Activated naive CD8-positive, alpha-beta T cell treated with anti-CD3 and anti-CD28 coated beads, Interleukin-2, amount 10 ng/mL, durations not matched to agents 7 days and 5 days (primary cell): Measurements from ENCODE around the gene PPIL1. TPM values are rescaled to one million over a fixed set of nuclear protein-coding genes. Genes with fewer than 3 reads are reported as not detected.
A peak's percentile ranks its signal among the peaks of the same experiment; 100 is the strongest.

ENCODE experiments used
- ATAC-seq: fragments of 150-1000 bp; cut with Tn5 transposase; one replicate; pipeline ENCODE4 v1.10.0; 2021; ENCODE audit warnings: low read depth, moderate library complexity
- POLR2A ChIA-PET: fragments of 350-600 bp; sonication (Branson Sonifier 250); formaldehyde crosslinking; loops from one replicate; lab custom pipeline; 2021; ENCODE audit warnings: antibody characterized with exemption; lab: Charles Lee
- DNase-seq: peaks from one replicate; pipeline ENCODE4 v3.0.0; 2021
- H3K27ac Mint-ChIP-seq: one replicate; pipeline ENCODE4 v1.8.0; 2022; ENCODE audit warnings: mild to moderate bottlenecking, mixed read lengths
- H3K27me3 Mint-ChIP-seq: one replicate; pipeline ENCODE4 v1.8.0; 2022; ENCODE audit warnings: mild to moderate bottlenecking, moderate library complexity, mixed read lengths
- H3K36me3 Mint-ChIP-seq: one replicate; pipeline ENCODE4 v1.8.0; 2021; ENCODE audit warnings: mild to moderate bottlenecking, mixed read lengths
- H3K4me1 Mint-ChIP-seq: one replicate; pipeline ENCODE4 v1.8.0; 2021; ENCODE audit warnings: mixed read lengths
- H3K4me3 Mint-ChIP-seq: one replicate; pipeline ENCODE4 v1.8.0; 2022; ENCODE audit warnings: mild to moderate bottlenecking, moderate library complexity, mixed read lengths
- H3K9me3 Mint-ChIP-seq: one replicate; pipeline ENCODE4 v1.8.0; 2021; ENCODE audit warnings: mixed read lengths
- total RNA-seq, 2 experiments: library from RNA; stranded (reverse); gene quantifications; one replicate each; pipeline ENCODE4 v1.2.3, GENCODE V29; 2021

Gene PPIL1
- total RNA-seq, 2 experiments from 2014 or later: 18.5 to 19.9 TPM

DNA sequence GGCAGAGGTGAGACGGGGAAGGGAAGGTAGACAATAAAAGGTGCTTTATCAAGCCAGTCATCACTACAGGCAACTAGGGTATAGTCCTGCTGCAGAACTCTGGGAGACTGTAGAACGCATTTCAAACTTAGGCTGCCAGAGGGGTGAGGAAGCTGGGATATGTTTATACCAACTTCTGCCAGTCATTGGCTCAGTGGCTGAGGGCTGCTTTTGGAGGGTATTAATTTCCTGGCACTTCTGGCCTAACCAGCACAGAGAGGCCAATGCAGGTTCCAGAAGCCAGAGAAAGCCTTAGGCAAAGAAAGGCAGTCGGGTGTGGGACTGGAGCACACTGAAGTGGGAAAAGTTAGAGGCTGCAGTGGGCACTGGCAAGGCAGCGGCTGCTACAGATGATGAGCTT is 31.4 kb downstream of the PPIL1 start:
- POLR2A ChIA-PET: no interaction called here
- Mint-ChIP-seq H3K27ac (no peak overlapping the region), H3K4me1 (peaks cover 3% of the 10 kb centered on the region), H3K9me3 (no peaks in the 10 kb centered on the region), H3K4me3 (no peak overlapping the region), H3K36me3 (no peaks in the 10 kb centered on the region), H3K27me3 (peaks cover 23% of the 10 kb centered on the region)
- ATAC-seq (no peak), DNase-seq (no peak)

DNA sequence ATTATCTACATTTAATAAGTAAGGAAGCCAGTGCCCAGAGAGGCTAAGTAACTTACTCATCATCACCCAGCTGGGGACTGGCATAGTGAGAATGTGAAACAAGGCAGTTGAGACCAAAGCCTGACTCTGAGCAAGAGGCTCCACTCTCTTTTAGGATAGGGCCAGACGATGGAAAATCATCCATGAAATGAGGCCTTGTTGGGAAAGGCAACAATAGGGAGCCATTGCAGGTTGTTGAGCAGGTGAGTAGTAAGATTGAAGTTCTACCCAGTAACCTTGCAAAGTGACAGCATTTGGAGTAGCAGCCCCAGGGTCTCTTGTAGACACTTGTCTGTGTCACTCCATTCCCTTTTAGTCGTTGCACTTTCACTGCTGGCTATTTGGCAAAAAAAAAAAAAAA is 32.8 kb downstream of the PPIL1 start:
- H3K27ac Mint-ChIP-seq: no peak overlapping the region
- no peak overlapping the region for H3K4me3 Mint-ChIP-seq
- POLR2A ChIA-PET: no interaction called here
- peaks cover 7% of the 10 kb centered on the region for H3K4me1 Mint-ChIP-seq
- peaks cover 37% of the 10 kb centered on the region for H3K27me3 Mint-ChIP-seq
- no peak for DNase-seq
- no peaks in the 10 kb centered on the region for H3K36me3 Mint-ChIP-seq
- ATAC-seq: no peak
- no peaks in the 10 kb centered on the region for H3K9me3 Mint-ChIP-seq

DNA sequence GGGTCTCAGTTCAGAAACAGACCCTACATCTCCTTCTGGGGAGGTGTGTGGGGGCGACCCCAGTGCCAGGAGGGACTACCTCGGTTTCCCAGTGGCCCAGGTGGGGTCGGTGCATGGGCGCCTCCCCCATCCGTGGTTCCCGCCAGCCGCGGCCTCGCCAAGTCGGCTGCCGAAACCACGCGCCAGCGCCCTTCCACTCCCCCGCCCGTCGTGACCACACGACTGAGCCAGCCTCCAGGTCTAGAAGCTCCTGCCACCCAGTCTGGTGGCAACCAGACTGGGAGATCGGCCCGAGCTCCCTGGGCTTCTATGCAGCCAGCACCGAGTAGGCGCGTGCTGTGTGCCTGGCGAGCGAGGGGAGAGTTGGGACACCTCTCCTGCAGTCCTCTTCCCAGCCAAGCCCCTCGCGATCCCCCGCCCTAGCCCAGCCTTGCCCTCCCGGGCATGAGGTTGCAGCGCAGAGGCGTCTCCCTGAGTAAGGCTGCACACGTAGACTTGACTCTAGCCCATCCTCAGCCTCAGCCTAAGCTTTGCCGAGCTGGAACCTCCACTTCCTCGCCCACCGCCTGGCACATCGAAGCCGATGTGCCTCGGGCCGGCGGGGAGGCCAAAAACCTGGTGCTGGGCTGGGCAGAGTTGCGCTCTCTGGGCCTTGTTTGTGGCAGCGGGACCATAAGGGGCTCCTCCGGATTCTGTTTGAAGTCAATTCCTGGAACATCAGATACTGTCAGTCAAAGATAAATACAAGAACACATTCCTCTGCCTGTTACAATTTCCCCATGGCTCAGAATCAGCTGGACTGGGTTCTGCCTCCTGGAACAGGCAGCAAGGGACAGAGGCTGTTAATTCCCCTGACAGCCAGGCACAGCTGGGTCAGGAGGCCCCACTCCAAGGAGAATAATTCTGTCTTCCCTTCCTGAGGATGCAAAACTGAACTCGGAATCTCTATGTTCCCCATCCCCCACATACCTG is 33.9 kb downstream of the PPIL1 start:
- DNase-seq: no peak
- Mint-ChIP-seq H3K27me3 (peaks cover 42% of the 10 kb centered on the region), H3K4me3 (peak overlapping the region; percentile 64), H3K36me3 (no peaks in the 10 kb centered on the region), H3K9me3 (no peaks in the 10 kb centered on the region), H3K27ac (no peak overlapping the region), H3K4me1 (peaks cover 9% of the 10 kb centered on the region)
- POLR2A ChIA-PET: no interaction called here
- no peak for ATAC-seq

DNA sequence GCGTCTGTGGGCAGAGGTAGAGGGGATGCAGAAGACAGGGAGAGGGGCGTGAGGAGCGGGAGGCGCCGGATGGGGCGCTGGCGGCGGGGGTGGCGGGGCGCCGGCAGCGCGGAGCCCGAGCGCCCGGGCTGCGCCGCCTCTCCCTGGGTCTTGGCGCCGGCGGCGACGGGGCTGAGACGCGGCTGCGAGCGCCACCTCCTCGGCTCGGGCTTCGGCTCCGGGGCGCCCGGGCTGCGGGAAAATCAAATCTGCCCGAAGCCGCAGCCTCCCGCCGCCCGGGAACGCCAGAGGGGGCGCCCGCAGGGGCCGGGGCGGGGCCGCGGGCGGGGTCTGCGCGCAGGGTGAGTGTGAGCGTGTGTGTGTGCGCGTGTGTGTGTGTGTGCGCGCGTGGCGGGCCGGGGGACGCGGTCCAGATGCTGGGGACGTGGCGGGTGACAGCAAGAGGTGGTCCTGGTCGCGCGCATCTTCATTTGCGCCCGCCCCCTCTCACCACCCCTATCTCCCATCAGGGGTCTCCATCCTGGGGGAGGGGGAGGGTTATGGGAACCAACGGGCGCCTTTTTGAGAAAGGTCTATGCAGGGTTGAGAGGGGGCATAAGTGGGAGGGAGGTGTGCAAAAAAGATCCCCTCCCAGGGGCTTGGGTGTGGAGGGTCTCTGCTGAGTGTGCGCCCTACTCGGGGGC is 34.7 kb downstream of the PPIL1 start:
- POLR2A ChIA-PET: no interaction called here
- no peak overlapping the region for H3K27ac Mint-ChIP-seq
- H3K27me3 Mint-ChIP-seq: peaks cover 45% of the 10 kb centered on the region
- peaks cover 9% of the 10 kb centered on the region for H3K4me1 Mint-ChIP-seq
- H3K36me3 Mint-ChIP-seq: no peaks in the 10 kb centered on the region
- ATAC-seq (peak; percentile 71), DNase-seq (peak; percentile 66)
- no peaks in the 10 kb centered on the region for H3K9me3 Mint-ChIP-seq
- H3K4me3 Mint-ChIP-seq: peak overlapping the region; percentile 65

DNA sequence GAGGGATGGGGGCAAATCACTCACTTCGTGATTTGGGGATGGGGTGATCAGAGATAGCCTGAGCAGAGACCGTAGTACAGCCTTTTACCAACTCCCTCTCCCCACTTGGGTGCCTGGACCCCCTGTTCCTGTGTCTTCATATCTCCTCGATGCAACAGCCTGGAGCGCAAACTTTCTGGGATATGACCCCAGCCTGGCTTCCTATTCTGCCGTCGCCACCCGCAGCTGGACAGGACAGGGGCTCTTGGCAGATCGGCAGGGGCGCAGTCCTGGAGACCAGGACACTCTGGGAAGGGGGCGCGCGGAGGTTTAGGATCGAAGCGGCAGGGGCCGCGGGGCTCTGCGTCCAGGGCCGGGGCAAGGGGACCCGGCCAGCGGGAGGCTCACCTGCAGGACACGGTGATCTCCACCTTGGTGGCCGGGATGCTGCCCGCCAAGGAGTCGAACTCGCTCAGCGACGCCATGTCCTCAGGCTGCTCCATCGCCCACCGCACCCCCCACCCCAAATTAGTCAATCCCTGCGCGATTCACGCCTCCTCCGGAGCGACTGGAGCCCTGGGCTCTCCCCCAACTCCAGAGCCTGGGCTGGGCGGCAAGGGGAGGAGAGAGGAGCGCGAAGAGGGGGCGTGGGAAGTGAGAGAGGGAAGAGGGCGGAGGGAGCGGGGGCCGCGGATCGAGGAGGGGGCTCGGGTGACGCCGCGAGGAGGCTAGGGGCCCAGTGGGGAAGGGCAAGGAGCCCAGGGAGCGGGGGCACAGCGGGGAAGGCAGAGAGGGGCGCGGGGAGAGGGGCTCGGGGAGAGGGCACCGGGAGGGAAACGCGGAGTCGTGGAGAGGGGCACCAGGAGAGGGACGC is 35.5 kb downstream of the PPIL1 start, which contains the start of gene CPNE5:
TSS of gene CPNE5 (minus strand) at position 549 of the 853 bp plus-strand sequence. CDS start at position 482, 67 bp downstream.
- H3K4me3 Mint-ChIP-seq: peak within 1 kb of the TSS; percentile 65
- no peaks in the 10 kb centered on the region for H3K9me3 Mint-ChIP-seq
- H3K27ac Mint-ChIP-seq: no peak within 1 kb of the TSS
- peaks cover 9% of the 10 kb centered on the region for H3K4me1 Mint-ChIP-seq
- peaks cover 46% of the 10 kb centered on the region for H3K27me3 Mint-ChIP-seq
- no peak for DNase-seq
- ATAC-seq: no peak
- no peaks in the 10 kb centered on the region for H3K36me3 Mint-ChIP-seq
- POLR2A ChIA-PET: no interaction called here

DNA sequence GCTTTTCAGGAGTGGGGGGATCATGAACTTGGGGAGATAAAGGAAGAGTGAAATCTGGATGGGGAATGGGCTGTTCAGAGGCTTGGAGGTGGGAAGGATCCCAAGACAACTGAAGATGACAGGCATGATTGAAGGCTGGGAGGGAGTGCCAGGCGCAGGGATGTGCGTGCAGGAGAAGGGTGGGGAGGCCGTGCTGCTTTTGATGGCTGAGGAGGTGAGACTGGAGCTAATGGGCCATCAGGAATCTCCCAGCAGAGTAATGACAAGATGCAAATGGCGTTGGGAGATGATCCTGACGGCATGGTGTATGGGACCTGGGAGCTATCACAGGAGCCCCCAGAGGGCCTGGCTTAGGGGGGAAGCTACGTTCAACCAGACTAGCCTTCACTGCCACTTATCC is 36.9 kb downstream of the PPIL1 start:
- Mint-ChIP-seq H3K4me3 (no peak overlapping the region), H3K27ac (no peak overlapping the region), H3K36me3 (no peaks in the 10 kb centered on the region), H3K9me3 (no peaks in the 10 kb centered on the region), H3K4me1 (peaks cover 9% of the 10 kb centered on the region), H3K27me3 (peaks cover 48% of the 10 kb centered on the region)
- no peak for ATAC-seq
- no peak for DNase-seq
- POLR2A ChIA-PET: no interaction called here

DNA sequence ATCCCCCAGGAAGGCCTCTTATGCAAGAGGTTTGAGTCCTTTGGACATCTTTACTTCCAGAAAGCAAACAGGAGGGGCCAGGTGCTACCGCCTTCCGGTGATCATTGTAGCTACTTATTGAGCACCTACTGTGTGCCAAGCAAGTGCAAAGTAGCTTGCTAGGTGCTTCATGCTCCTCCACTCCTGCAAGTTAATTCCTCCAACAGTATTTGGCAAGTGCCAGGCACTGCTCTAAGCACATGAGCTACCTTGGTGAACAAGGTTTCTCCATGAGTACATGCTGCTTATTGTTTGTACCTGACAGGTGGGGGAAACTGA is 37.6 kb downstream of the PPIL1 start:
- POLR2A ChIA-PET: no interaction called here
- Mint-ChIP-seq H3K36me3 (no peaks in the 10 kb centered on the region), H3K9me3 (no peaks in the 10 kb centered on the region), H3K4me3 (no peak overlapping the region), H3K27ac (no peak overlapping the region), H3K27me3 (peaks cover 48% of the 10 kb centered on the region), H3K4me1 (peaks cover 9% of the 10 kb centered on the region)
- no peak for DNase-seq
- ATAC-seq: no peak

DNA sequence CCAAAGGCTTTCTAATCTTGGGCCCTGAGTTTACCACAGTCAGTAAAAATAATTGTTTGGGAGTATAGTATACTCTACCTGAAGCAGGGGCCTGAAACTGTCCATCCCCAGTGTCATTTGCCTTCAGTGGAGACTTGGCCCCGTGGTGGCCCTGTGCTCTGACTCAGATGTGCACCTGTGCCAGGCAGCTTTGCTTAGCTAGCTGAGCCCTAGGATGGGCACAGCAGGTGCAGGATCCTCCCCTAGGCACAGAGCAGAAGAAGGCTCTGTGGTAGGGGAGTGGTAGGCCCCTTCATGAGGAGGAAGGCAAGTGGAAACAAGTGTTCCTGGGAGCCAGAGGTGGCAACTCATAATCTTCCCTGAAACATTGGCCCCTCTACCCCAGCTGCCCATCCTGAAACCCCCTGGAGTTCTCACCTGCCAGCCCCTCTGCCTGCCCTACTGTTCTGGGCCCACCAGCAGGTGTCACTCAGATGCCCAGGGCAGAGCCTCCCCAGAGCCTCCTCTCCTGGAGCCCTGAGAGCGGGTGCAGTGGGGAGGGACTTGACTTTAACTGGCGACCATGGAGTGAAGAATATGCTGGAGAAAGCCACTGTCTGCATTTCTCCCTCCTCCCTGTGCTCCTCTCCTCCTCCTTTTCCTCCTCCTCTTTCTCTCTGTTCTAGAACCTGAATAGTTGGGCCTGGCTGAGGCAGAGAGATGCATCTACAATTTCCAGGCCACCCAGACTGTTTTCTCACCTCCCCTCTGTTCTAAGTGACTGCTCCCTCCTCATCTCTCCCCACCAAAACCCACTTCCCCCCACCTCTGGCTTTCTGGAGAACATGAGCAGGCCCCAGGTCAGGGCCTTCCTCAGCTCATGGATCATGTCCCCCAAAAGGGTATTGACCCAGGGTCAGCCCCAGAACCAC is 38.2 kb downstream of the PPIL1 start:
- DNase-seq (no peak), ATAC-seq (no peak)
- Mint-ChIP-seq H3K4me1 (peaks cover 9% of the 10 kb centered on the region), H3K36me3 (no peaks in the 10 kb centered on the region), H3K9me3 (no peaks in the 10 kb centered on the region), H3K27ac (no peak overlapping the region), H3K4me3 (no peak overlapping the region), H3K27me3 (peaks cover 48% of the 10 kb centered on the region)
- POLR2A ChIA-PET: interaction anchor here (0.7 kb wide), 2 partner anchors 172 to 862 kb away, joined by 3 read pairs; no protein-coding TSS in a partner anchor

DNA sequence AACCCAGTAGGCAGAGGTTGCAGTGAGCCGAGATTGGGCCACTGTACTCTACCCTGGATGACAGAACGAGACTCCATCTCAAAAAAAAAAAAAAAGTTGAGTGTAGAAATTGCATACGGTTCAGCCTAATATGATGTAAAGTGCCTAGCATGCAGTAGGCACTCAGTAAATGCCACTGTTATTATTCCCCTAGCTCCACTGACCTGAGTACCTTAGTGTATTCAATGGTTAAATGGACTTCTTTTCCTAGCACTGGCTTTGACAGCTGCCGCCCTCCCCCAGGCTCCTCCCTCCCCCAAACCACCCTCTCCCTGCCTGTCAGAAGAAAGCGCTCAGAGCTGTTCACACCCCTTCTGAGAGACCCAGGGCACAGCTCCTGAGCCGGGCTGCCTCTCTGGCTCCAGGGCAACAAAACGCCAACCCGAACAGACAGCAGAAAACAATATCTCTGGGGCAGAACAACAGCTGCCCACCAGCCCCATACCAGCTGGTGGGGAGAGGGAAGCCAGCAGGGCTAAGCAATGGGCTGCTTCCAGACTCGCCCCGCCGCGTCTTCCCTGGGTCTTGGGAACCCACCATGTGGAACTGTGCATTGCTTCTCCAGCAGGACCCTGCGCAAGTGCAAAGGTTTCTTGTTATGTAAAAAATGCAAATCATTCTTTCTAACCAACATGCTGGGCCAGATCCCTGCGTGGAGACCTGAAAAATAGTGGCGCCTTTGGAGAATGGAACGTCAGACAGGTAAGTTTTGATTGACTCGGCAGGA is 39.8 kb downstream of the PPIL1 start:
- no peak for DNase-seq
- Mint-ChIP-seq H3K9me3 (no peaks in the 10 kb centered on the region), H3K27ac (no peak overlapping the region), H3K4me3 (no peak overlapping the region), H3K36me3 (no peaks in the 10 kb centered on the region), H3K27me3 (peaks cover 35% of the 10 kb centered on the region), H3K4me1 (peaks cover 8% of the 10 kb centered on the region)
- ATAC-seq: no peak
- POLR2A ChIA-PET: no interaction called here

DNA sequence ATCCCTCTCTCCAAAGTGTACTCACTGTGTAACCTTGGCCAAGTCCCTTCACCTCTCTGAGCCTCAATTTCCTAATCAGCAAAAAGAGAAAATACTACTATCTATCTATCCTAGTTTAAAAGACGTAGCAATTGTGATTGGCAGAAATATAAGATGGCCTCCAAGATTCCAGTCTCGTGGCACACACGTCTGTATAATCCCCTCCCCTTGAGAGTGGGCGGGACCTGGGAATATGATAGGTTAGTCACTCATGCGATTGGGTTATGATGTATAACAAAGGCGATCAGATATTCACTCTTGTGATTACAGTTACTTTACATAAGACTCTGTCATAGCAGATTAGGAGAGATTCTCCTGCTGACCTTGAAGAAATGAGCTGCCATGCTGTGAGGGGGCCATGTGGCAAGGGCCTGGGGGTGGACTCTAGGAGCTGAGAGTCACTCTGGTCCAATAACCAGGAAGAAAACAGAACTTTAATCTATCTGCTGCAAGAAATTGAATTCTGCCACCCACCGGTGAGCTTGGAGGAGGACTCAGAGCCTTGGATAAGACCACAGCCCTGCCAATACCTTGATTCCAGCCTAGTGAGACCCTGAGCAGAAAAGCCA is 41.3 kb downstream of the PPIL1 start:
- Mint-ChIP-seq H3K4me3 (no peak overlapping the region), H3K27me3 (peaks cover 30% of the 10 kb centered on the region), H3K9me3 (no peaks in the 10 kb centered on the region), H3K4me1 (peaks cover 6% of the 10 kb centered on the region), H3K36me3 (no peaks in the 10 kb centered on the region), H3K27ac (no peak overlapping the region)
- POLR2A ChIA-PET: no interaction called here
- ATAC-seq: no peak
- DNase-seq: no peak

DNA sequence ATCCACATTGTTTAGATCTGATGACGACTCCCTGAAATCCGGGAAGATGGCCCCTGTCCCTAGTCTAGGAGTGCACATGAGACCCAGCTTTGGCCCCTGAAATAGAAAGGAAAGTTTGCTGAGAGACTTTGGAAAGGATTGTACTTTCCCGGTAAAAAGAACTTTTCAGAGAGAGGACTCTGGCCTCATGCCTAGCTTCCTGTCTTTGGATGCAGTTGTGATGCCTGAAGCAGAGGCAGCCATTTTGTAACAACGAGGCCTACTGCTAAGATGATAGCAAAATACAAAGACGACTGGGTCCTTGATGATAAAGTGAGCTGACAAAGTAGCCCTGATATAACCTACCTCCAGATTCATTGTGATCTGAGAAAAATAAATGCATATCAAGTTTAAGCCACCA is 42.3 kb downstream of the PPIL1 start:
- no peak for ATAC-seq
- Mint-ChIP-seq H3K36me3 (no peaks in the 10 kb centered on the region), H3K4me3 (no peak overlapping the region), H3K27ac (no peak overlapping the region), H3K4me1 (peaks cover 8% of the 10 kb centered on the region), H3K27me3 (peaks cover 21% of the 10 kb centered on the region), H3K9me3 (no peaks in the 10 kb centered on the region)
- POLR2A ChIA-PET: no interaction called here
- no peak for DNase-seq

DNA sequence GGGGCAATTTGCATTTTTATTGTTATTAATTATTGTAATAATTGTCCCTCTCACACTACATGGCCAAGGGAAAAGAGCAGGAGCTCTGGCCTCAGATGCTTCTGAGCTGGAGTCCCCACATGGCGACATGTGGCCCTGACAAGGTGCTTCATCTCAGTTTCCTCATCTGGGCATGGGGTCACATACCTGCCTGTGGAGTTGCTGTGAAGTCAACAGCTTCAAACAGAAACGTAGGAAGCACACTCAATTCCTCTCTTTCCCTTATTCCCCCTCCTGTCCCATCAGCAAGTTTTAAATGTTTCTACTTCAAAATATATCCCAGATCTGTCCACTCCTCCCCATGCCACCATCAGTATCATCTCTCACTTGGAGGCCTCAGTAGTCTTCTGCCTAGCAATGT is 44.0 kb downstream of the PPIL1 start:
- H3K27ac Mint-ChIP-seq: no peak overlapping the region
- DNase-seq (no peak), ATAC-seq (no peak)
- no peaks in the 10 kb centered on the region for H3K36me3 Mint-ChIP-seq
- H3K27me3 Mint-ChIP-seq: peaks cover 11% of the 10 kb centered on the region
- no peaks in the 10 kb centered on the region for H3K9me3 Mint-ChIP-seq
- peaks cover 4% of the 10 kb centered on the region for H3K4me1 Mint-ChIP-seq
- POLR2A ChIA-PET: no interaction called here
- no peak overlapping the region for H3K4me3 Mint-ChIP-seq
